WTC11 (cell line): ENCODE data around the gene OR2G3. TPM values are rescaled to one million over a fixed set of nuclear protein-coding genes. Genes with fewer than 3 reads are reported as not detected.

Experiments
- ATAC-seq: fragments of 200-7000 bp; cut with Tn5 transposase; 2 replicates; pipeline ENCODE4 v1.10.0; 2021; ENCODE audit warnings: mild to moderate bottlenecking, moderate library complexity
- CTCF ChIA-PET: fragments of 300-600 bp; sonication (Branson Sonifier 250); formaldehyde crosslinking; loops from one replicate; lab custom pipeline; 2021; ENCODE audit warnings: antibody characterized with exemption; lab: Charles Lee
- POLR2A ChIA-PET: fragments of 350-600 bp; sonication (Branson Sonifier 250); formaldehyde crosslinking; loops from one replicate; lab custom pipeline; 2021; ENCODE audit warnings: antibody characterized with exemption; lab: Charles Lee
- DNase-seq: peaks from one replicate; pipeline ENCODE4 v3.0.0; 2021; ENCODE audit warnings: low spot score
- H3K27ac Mint-ChIP-seq: 2 replicates; pipeline ENCODE4 v1.8.0; 2021; ENCODE audit warnings: mixed read lengths
- H3K27me3 Mint-ChIP-seq: 2 replicates; pipeline ENCODE4 v1.8.0; 2021; ENCODE audit warnings: low read depth, mild to moderate bottlenecking, moderate library complexity, mixed read lengths
- H3K36me3 Mint-ChIP-seq: 2 replicates; pipeline ENCODE4 v1.8.0; 2021; ENCODE audit warnings: mixed read lengths
- H3K4me1 Mint-ChIP-seq: 2 replicates; pipeline ENCODE4 v1.8.0; 2022; ENCODE audit warnings: mixed read lengths
- H3K4me3 Mint-ChIP-seq: 2 replicates; pipeline ENCODE4 v1.8.0; 2021; ENCODE audit warnings: mild to moderate bottlenecking, moderate library complexity, mixed read lengths
- H3K9me3 Mint-ChIP-seq: 2 replicates; pipeline ENCODE4 v1.8.0; 2021; ENCODE audit warnings: mixed read lengths
- CDX4 ChIP-seq: fragments of 250-450 bp; sonication (Bioruptor Pico); IDR thresholded peaks from 2 replicates; pipeline ENCODE4 v1.9.0; 2021; ENCODE audit warnings: moderate library complexity, mild to moderate bottlenecking, inconsistent platforms, borderline replicate concordance
- ERG ChIP-seq: fragments of 250-450 bp; sonication (Bioruptor Pico); IDR thresholded peaks from 2 replicates; pipeline ENCODE4 v1.8.0; 2021; ENCODE audit warnings: mild to moderate bottlenecking
- FOXJ3 ChIP-seq: sonication (generic); formaldehyde crosslinking; IDR thresholded peaks from 2 replicates; pipeline ENCODE4 v1.9.0; 2021; ENCODE audit warnings: missing genetic modification reagents, mild to moderate bottlenecking, borderline replicate concordance
- MAX ChIP-seq: sonication (generic); formaldehyde crosslinking; IDR thresholded peaks from 2 replicates; pipeline ENCODE4 v1.8.0; 2022; ENCODE audit warnings: mild to moderate bottlenecking, missing genetic modification reagents
- MLX ChIP-seq: sonication (generic); formaldehyde crosslinking; IDR thresholded peaks from 2 replicates; pipeline ENCODE4 v1.8.1; 2023; ENCODE audit warnings: mild to moderate bottlenecking, missing genetic modification reagents, moderate library complexity
- NFATC4 ChIP-seq: fragments of 250-450 bp; sonication (Bioruptor Pico); IDR thresholded peaks from 2 replicates; pipeline ENCODE4 v1.9.0; 2021; ENCODE audit warnings: mild to moderate bottlenecking
- NFE2L1 ChIP-seq: sonication (generic); formaldehyde crosslinking; IDR thresholded peaks from 2 replicates; pipeline ENCODE4 v1.8.1; 2023; ENCODE audit warnings: missing genetic modification reagents
- NFYB ChIP-seq: sonication (generic); formaldehyde crosslinking; conservative IDR thresholded peaks from 2 replicates; pipeline ENCODE4 v1.8.0; 2022; ENCODE audit warnings: low read depth, missing genetic modification reagents
- NR2C2 ChIP-seq: sonication (generic); formaldehyde crosslinking; IDR thresholded peaks from 2 replicates; pipeline ENCODE4 v1.8.0; 2022; ENCODE audit warnings: mild to moderate bottlenecking, missing genetic modification reagents
- PRRX2 ChIP-seq: fragments of 250-450 bp; sonication (Bioruptor Pico); IDR thresholded peaks from 2 replicates; pipeline ENCODE4 v1.8.0; 2021; ENCODE audit warnings: mild to moderate bottlenecking
- SOX15 ChIP-seq: fragments of 250-450 bp; sonication (Bioruptor Pico); IDR thresholded peaks from 2 replicates; pipeline ENCODE4 v1.9.0; 2021; ENCODE audit warnings: mild to moderate bottlenecking
- USF2 ChIP-seq: sonication (generic); formaldehyde crosslinking; IDR thresholded peaks from 2 replicates; pipeline ENCODE4 v1.8.1; 2023; ENCODE audit warnings: mild to moderate bottlenecking, missing genetic modification reagents, moderate library complexity
- ZBTB43 ChIP-seq: sonication (generic); formaldehyde crosslinking; IDR thresholded peaks from 2 replicates; pipeline ENCODE4 v1.8.1; 2023; ENCODE audit warnings: mild to moderate bottlenecking, missing genetic modification reagents
- ZMAT4 ChIP-seq: fragments of 250-450 bp; sonication (Bioruptor Pico); IDR thresholded peaks from 2 replicates; pipeline ENCODE4 v1.9.0; 2021; ENCODE audit warnings: mild to moderate bottlenecking
- ZNF396 ChIP-seq: fragments of 250-450 bp; sonication (Bioruptor Pico); IDR thresholded peaks from 2 replicates; pipeline ENCODE4 v1.8.0; 2021; ENCODE audit warnings: mild to moderate bottlenecking, moderate library complexity, borderline replicate concordance
- ZNF532 ChIP-seq: fragments of 250-450 bp; sonication (Bioruptor Pico); IDR thresholded peaks from 2 replicates; pipeline ENCODE4 v1.9.0; 2021; ENCODE audit warnings: mild to moderate bottlenecking, borderline replicate concordance
- total RNA-seq: library from RNA; stranded (reverse); gene quantifications from 3 replicates; pipeline ENCODE4 v1.2.3, GENCODE V29; 2021

Gene OR2G3
- total RNA-seq, 1 experiment from 2014 or later: not detected

- ATAC-seq: no peak
- Mint-ChIP-seq H3K9me3 (peaks cover 28% of the 10 kb centered on the region), H3K36me3 (no peaks in the 10 kb centered on the region), H3K27me3 (no peaks in the 10 kb centered on the region; the same call in 1 of the 2 replicates), H3K27ac (no peak overlapping the region)
- DNase-seq: no peak
- no peak for TF ChIP-seq MLX (CRISPR knock-in tag)
- no peak for TF ChIP-seq ZNF396 (CRISPR knock-in tag)
- no peak for TF ChIP-seq ERG
- TF ChIP-seq ZBTB43 (CRISPR knock-in tag): no peak
- TF ChIP-seq USF2 (CRISPR knock-in tag): no peak
- TF ChIP-seq MAX (CRISPR knock-in tag): no peak
- no peak for TF ChIP-seq SOX15 (CRISPR knock-in tag)
- TF ChIP-seq NFE2L1: no peak
- TF ChIP-seq NR2C2 (CRISPR knock-in tag): no peak
- TF ChIP-seq FOXJ3 (CRISPR knock-in tag): no peak
- TF ChIP-seq NFATC4 (CRISPR knock-in tag): no peak
- TF ChIP-seq ZNF532: no peak
- TF ChIP-seq CDX4: no peak
- no peak for TF ChIP-seq PRRX2 (CRISPR knock-in tag)
- TF ChIP-seq, all 79 proteins: peak for 0
- Mint-ChIP-seq H3K4me1 (no peaks in the 10 kb centered on the region; the same call in 1 of the 2 replicates), H3K4me3 (no peak overlapping the region)
- ChIA-PET POLR2A (no interaction called here), CTCF (no interaction called here)
Observed at GRCh38 chr1:247574236-247574635, 31.1 kb upstream of the OR2G3 start.

GRCh38 chr1:247574664-247575063 is 30.7 kb upstream of the OR2G3 start:
- DNase-seq (no peak), ATAC-seq (no peak)
- no peak overlapping the region for H3K27ac Mint-ChIP-seq
- TF ChIP-seq NFYB (CRISPR knock-in tag) (no peak), ZMAT4 (CRISPR knock-in tag) (no peak)
- no peak overlapping the region for H3K4me3 Mint-ChIP-seq
- CTCF ChIA-PET: no interaction called here
- H3K4me1 Mint-ChIP-seq: no peaks in the 10 kb centered on the region; the same call in 1 of the 2 replicates
- POLR2A ChIA-PET: no interaction called here
- no peaks in the 10 kb centered on the region; the same call in 1 of the 2 replicates for H3K27me3 Mint-ChIP-seq
- no peaks in the 10 kb centered on the region for H3K36me3 Mint-ChIP-seq
- peaks cover 24% of the 10 kb centered on the region for H3K9me3 Mint-ChIP-seq
